ENCODE data around the gene SEPTIN2. TPM values are rescaled to one million over a fixed set of nuclear protein-coding genes. Genes with fewer than 3 reads are reported as not detected.

The SEPTIN2 gene
- total RNA-seq, 2 donors from 2014 or later: 289 to 405 TPM

- TF ChIP-seq CTCF (IDR thresholded peaks at IDR 0.05): no peak
Measured at GRCh38 chr2:241320394-241320793, 4.7 kb downstream of the SEPTIN2 start.

GRCh38 chr2:241321033-241321432, 5.3 kb downstream of the SEPTIN2 start:
- no peak for TF ChIP-seq CTCF (IDR thresholded peaks at IDR 0.05)
- H3K36me3 ChIP-seq: no peaks in the 10 kb centered on the region
- no peaks in the 10 kb centered on the region for H3K9me3 ChIP-seq
- ATAC-seq (ENCODE audit: insufficient number of reproducible peaks, low FRiP score, low read depth) (no peak), DNase-seq (ENCODE audit: low spot score) (no peak)
- H3K4me3 ChIP-seq: no peak overlapping the region
- no peak overlapping the region for H3K27ac ChIP-seq
- no peaks in the 10 kb centered on the region for H3K27me3 ChIP-seq (replicated peaks; ENCODE audit: insufficient read depth)
- peaks cover 40 to 85% of the 10 kb centered on the region in 2 donors for H3K4me1 ChIP-seq (ENCODE audit: control insufficient read depth in 1 of 2, low read depth in 2 of 2)

More at GRCh38 chr2:241320394-241320793, 4.7 kb downstream of the SEPTIN2 start:
- no peak for ATAC-seq (ENCODE audit: insufficient number of reproducible peaks, low FRiP score, low read depth)
- peaks cover 40 to 84% of the 10 kb centered on the region in 2 donors for H3K4me1 ChIP-seq (ENCODE audit: control insufficient read depth in 1 of 2, low read depth in 2 of 2)
- no peaks in the 10 kb centered on the region for H3K9me3 ChIP-seq
- no peak for DNase-seq (ENCODE audit: low spot score)
- H3K4me3 ChIP-seq: no peak overlapping the region
- H3K36me3 ChIP-seq: no peaks in the 10 kb centered on the region
- no peak overlapping the region for H3K27ac ChIP-seq
- H3K27me3 ChIP-seq (replicated peaks; ENCODE audit: insufficient read depth): no peaks in the 10 kb centered on the region

- Histone ChIP-seq H3K4me3 (peak overlapping the region; percentile 33), H3K27ac (no peak overlapping the region), H3K27me3 (replicated peaks; ENCODE audit: insufficient read depth) (no peaks in the 10 kb centered on the region), H3K9me3 (no peaks in the 10 kb centered on the region), H3K4me1 (ENCODE audit: control insufficient read depth in 1 of 2, low read depth in 2 of 2) (peaks cover 39 to 82% of the 10 kb centered on the region in 2 donors), H3K36me3 (peaks cover 4% of the 10 kb centered on the region)
- no peak for ATAC-seq (ENCODE audit: insufficient number of reproducible peaks, low FRiP score, low read depth)
- no peak for TF ChIP-seq CTCF (IDR thresholded peaks at IDR 0.05)
- DNase-seq (ENCODE audit: low spot score): no peak
Measured at GRCh38 chr2:241321886-241322285, 6.2 kb downstream of the SEPTIN2 start.

GRCh38 chr2:241323778-241324177, 8.1 kb downstream of the SEPTIN2 start:
- no peaks in the 10 kb centered on the region for H3K9me3 ChIP-seq
- H3K4me1 ChIP-seq (ENCODE audit: control insufficient read depth in 1 of 2, low read depth in 2 of 2): peaks cover 23 to 63% of the 10 kb centered on the region in 2 donors
- DNase-seq (ENCODE audit: low spot score): no peak
- no peaks in the 10 kb centered on the region for H3K27me3 ChIP-seq (replicated peaks; ENCODE audit: insufficient read depth)
- H3K4me3 ChIP-seq: no peak overlapping the region
- TF ChIP-seq CTCF (IDR thresholded peaks at IDR 0.05): no peak
- no peak overlapping the region for H3K27ac ChIP-seq
- no peak for ATAC-seq (ENCODE audit: insufficient number of reproducible peaks, low FRiP score, low read depth)
- H3K36me3 ChIP-seq: peaks cover 7% of the 10 kb centered on the region

- ATAC-seq (ENCODE audit: insufficient number of reproducible peaks, low FRiP score, low read depth) (no peak), DNase-seq (ENCODE audit: low spot score) (no peak)
- Histone ChIP-seq H3K36me3 (peaks cover 14% of the 10 kb centered on the region), H3K4me3 (no peak overlapping the region), H3K9me3 (no peaks in the 10 kb centered on the region), H3K27me3 (replicated peaks; ENCODE audit: insufficient read depth) (no peaks in the 10 kb centered on the region), H3K27ac (no peak overlapping the region), H3K4me1 (ENCODE audit: control insufficient read depth in 1 of 2, low read depth in 2 of 2) (peaks cover 23 to 53% of the 10 kb centered on the region in 2 donors)
- no peak for TF ChIP-seq CTCF (IDR thresholded peaks at IDR 0.05)
Measured at GRCh38 chr2:241324775-241325174, 9.1 kb downstream of the SEPTIN2 start.
